Measurements from ENCODE around the gene POTEF.
"Not testable (repeated sequence)": the region's sequence is repeated elsewhere in the genome, so short reads cannot be mapped to it uniquely, and the experiment has no call there.

- not testable (repeated sequence) for TF ChIP-seq CTCF, EP300, POLR2A (IDR thresholded peaks at IDR 0.05)
These were observed 16.0 kb upstream of the POTEF start, which contains the start of gene CCDC74B for GRCh38 chr2:130145006-130145414.
